GM13977 (cell line): Measurements from ENCODE around the gene PIPOX.

Source experiments
- DNase-seq: peaks from one replicate; pipeline ENCODE4 v3.0.0; 2012; ENCODE audit warnings: low spot score
- CTCF ChIP-seq: IDR thresholded peaks from 2 replicates; pipeline ENCODE4 v1.5.1; 2012; ENCODE audit warnings: mild to moderate bottlenecking, control low read depth; ENCODE audit not compliant: insufficient read depth; ENCODE audit errors: extremely low read depth, missing control alignments
- in situ Hi-C: fragments of 300-500 bp; cut with MboI; formaldehyde crosslinking; loops from one replicate; pipeline ENCODE4 v1.12.0; 2022; ENCODE audit warnings: low sequenced_read_pairs, low pct_unique_long_range_greater_than_20kb, mixed read lengths, inconsistent platforms; ENCODE audit not compliant: unreplicated experiment

The PIPOX gene

GRCh38 chr17:29061036-29061435 lies 18.1 kb downstream of the PIPOX start:
- no peak for DNase-seq
- in situ Hi-C loops, result no loop called here
- TF ChIP-seq CTCF, result no peak

GRCh38 chr17:29062215-29062614 lies 19.3 kb downstream of the PIPOX start:
- TF ChIP-seq CTCF, result no peak
- in situ Hi-C loops, result no loop called here
- no peak for DNase-seq

- DNase-seq, result no peak
- in situ Hi-C loops, result no loop called here
- no peak for TF ChIP-seq CTCF
These were observed 21.1 kb downstream of the PIPOX start for GRCh38 chr17:29063992-29064391.

- no peak for TF ChIP-seq CTCF
- in situ Hi-C loops, result no loop called here
- no peak for DNase-seq
These were observed 23.1 kb downstream of the PIPOX start for GRCh38 chr17:29066047-29066446.

- in situ Hi-C loops, result no loop called here
- no peak for TF ChIP-seq CTCF
- no peak for DNase-seq
These were observed 23.7 kb downstream of the PIPOX start for GRCh38 chr17:29066606-29067005.

- no peak for DNase-seq
- TF ChIP-seq CTCF, result no peak
- in situ Hi-C loops, result no loop called here
These were observed 25.9 kb downstream of the PIPOX start for GRCh38 chr17:29068818-29069217.

GRCh38 chr17:29069526-29070041 lies 26.6 kb downstream of the PIPOX start:
- in situ Hi-C loops, result no loop called here
- TF ChIP-seq CTCF, result no peak
- no peak for DNase-seq
